Measurements from ENCODE around the gene SIRPG.
A peak's percentile ranks its signal among the peaks of the same experiment; 100 is the strongest.

SIRPG gene

GRCh38 chr20:1669304-1669703 lies 11.7 kb upstream of the SIRPG start (continued):
- TF ChIP-seq, protein P1, sequence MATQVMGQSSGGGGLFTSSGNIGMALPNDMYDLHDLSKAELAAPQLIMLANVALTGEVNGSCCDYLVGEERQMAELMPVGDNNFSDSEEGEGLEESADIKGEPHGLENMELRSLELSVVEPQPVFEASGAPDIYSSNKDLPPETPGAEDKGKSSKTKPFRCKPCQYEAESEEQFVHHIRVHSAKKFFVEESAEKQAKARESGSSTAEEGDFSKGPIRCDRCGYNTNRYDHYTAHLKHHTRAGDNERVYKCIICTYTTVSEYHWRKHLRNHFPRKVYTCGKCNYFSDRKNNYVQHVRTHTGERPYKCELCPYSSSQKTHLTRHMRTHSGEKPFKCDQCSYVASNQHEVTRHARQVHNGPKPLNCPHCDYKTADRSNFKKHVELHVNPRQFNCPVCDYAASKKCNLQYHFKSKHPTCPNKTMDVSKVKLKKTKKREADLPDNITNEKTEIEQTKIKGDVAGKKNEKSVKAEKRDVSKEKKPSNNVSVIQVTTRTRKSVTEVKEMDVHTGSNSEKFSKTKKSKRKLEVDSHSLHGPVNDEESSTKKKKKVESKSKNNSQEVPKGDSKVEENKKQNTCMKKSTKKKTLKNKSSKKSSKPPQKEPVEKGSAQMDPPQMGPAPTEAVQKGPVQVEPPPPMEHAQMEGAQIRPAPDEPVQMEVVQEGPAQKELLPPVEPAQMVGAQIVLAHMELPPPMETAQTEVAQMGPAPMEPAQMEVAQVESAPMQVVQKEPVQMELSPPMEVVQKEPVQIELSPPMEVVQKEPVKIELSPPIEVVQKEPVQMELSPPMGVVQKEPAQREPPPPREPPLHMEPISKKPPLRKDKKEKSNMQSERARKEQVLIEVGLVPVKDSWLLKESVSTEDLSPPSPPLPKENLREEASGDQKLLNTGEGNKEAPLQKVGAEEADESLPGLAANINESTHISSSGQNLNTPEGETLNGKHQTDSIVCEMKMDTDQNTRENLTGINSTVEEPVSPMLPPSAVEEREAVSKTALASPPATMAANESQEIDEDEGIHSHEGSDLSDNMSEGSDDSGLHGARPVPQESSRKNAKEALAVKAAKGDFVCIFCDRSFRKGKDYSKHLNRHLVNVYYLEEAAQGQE (tag by site-specific recombination; IDR thresholded peaks at IDR 0.05): no peak
- TF ChIP-seq ZNF670 (tag by site-specific recombination; IDR thresholded peaks at IDR 0.05; ENCODE audit: low read depth): no peak
- TF ChIP-seq ZNF404 (tag by site-specific recombination; IDR thresholded peaks at IDR 0.05): no peak
- 0 out of 2 replicates have a peak, but pooled peaks have one; percentile 17 for TF ChIP-seq GLIS1 (tag by site-specific recombination; IDR thresholded peaks at IDR 0.05)

GRCh38 chr20:1667502-1668085 lies 10.0 kb upstream of the SIRPG start:
- CTCF ChIA-PET: no interaction called here
- TF ChIP-seq ZNF138 (tag by site-specific recombination; IDR thresholded peaks at IDR 0.05; ENCODE audit: borderline replicate concordance): no peak
- TF ChIP-seq ZNF221 (tag by site-specific recombination; IDR thresholded peaks at IDR 0.05; ENCODE audit: borderline replicate concordance): no peak
- TF ChIP-seq ZNF510 (tag by site-specific recombination; IDR thresholded peaks at IDR 0.05; ENCODE audit: insufficient replicate concordance): no peak
- no peak for TF ChIP-seq ZFP37 (tag by site-specific recombination; IDR thresholded peaks at IDR 0.05)
- no peak for TF ChIP-seq ZBTB44 (tag by site-specific recombination; IDR thresholded peaks at IDR 0.05)
- no peak for TF ChIP-seq ZNF18 (tag by site-specific recombination; IDR thresholded peaks at IDR 0.05)
- TF ChIP-seq, protein P2, sequence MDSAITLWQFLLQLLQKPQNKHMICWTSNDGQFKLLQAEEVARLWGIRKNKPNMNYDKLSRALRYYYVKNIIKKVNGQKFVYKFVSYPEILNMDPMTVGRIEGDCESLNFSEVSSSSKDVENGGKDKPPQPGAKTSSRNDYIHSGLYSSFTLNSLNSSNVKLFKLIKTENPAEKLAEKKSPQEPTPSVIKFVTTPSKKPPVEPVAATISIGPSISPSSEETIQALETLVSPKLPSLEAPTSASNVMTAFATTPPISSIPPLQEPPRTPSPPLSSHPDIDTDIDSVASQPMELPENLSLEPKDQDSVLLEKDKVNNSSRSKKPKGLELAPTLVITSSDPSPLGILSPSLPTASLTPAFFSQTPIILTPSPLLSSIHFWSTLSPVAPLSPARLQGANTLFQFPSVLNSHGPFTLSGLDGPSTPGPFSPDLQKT (IDR thresholded peaks at IDR 0.05; ENCODE audit: borderline replicate concordance, low read depth, low read length): no peak
- no peak for TF ChIP-seq PRDM1 (tag by site-specific recombination; IDR thresholded peaks at IDR 0.05)
- TF ChIP-seq, protein P1 (tag by site-specific recombination; IDR thresholded peaks at IDR 0.05): no peak
- TF ChIP-seq ZNF580 (tag by site-specific recombination; IDR thresholded peaks at IDR 0.05): no peak
- no peak for TF ChIP-seq ZNF830 (tag by site-specific recombination; IDR thresholded peaks at IDR 0.05; ENCODE audit: low read depth)
- no peak for TF ChIP-seq ZNF302 (tag by site-specific recombination; IDR thresholded peaks at IDR 0.05; ENCODE audit: low read depth)
- TF ChIP-seq ZEB2 (tag by site-specific recombination; IDR thresholded peaks at IDR 0.05): no peak
- no peak for TF ChIP-seq ZNF561 (tag by site-specific recombination; IDR thresholded peaks at IDR 0.05; ENCODE audit: borderline replicate concordance)
- no peak for TF ChIP-seq SP2 (tag by site-specific recombination; IDR thresholded peaks at IDR 0.05)
- no peak for TF ChIP-seq PRDM10 (tag by site-specific recombination; IDR thresholded peaks at IDR 0.05)
- no peak for TF ChIP-seq ZNF174 (tag by site-specific recombination; IDR thresholded peaks at IDR 0.05)
- Histone ChIP-seq H3K9me3 (ENCODE audit: control insufficient read depth, insufficient read depth, low read depth, low read length) (no peaks in the 10 kb centered on the region), H3K4me1 (ENCODE audit: control insufficient read depth, insufficient read depth, low read length) (no peaks in the 10 kb centered on the region), H3K36me3 (ENCODE audit: control insufficient read depth in 2 of 2, insufficient read depth in 1 of 2, low read length in 2 of 2) (no peaks in the 10 kb centered on the region), H3K4me3 (ENCODE audit: low read depth, low read length) (no peak overlapping the region), H3K27ac (ENCODE audit: extremely low read depth, low read depth, low read length) (no peak overlapping the region)
- POLR2A ChIA-PET: no interaction called here
